D721Med (cell line): ENCODE measurements around the gene CCR7.
"Not testable (repeated sequence)": the region's sequence is repeated elsewhere in the genome, so short reads cannot be mapped to it uniquely, and the experiment has no call there.

Experiments used
- DNase-seq: peaks from one replicate; pipeline ENCODE4 v3.0.0; 2011; ENCODE audit warnings: low spot score; ENCODE audit not compliant: insufficient read length
- FAIRE-seq: peaks from 2 replicates; lab custom pipeline; 2011; peaks lifted over from hg19 to GRCh38; lab: Jason Lieb, UNC
- TF ChIP-seq, protein P1 (sequence below): IDR thresholded peaks from 2 replicates; pipeline ENCODE4 v1.5.1; 2012; ENCODE audit warnings: mild to moderate bottlenecking, control low read depth; ENCODE audit not compliant: insufficient read depth; ENCODE audit errors: missing control alignments

CCR7 gene

DNA sequence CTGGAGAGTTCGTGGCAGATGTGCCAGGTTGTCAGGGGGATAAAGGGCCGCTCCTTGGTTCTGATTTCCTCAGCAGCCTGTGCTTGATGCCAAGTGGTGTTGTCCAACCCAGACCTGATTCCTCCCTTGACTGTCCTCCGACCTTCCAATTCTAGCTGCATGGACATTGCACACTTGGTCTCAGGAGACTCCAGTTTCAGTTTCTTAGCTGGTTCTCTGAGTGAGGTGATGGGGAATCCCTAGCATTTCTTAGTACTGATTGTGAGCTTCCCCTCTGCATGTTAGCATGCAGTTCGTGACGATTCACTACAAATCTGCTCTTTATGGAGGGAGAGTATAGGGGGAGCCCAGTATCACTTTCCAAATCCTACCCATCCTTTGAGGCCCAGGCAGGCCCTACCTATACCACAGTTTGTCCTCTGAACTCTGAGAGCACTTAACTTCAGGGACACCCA, 12.4 kb upstream of the CCR7 start:
- no peak for DNase-seq
- TF ChIP-seq, protein P1, sequence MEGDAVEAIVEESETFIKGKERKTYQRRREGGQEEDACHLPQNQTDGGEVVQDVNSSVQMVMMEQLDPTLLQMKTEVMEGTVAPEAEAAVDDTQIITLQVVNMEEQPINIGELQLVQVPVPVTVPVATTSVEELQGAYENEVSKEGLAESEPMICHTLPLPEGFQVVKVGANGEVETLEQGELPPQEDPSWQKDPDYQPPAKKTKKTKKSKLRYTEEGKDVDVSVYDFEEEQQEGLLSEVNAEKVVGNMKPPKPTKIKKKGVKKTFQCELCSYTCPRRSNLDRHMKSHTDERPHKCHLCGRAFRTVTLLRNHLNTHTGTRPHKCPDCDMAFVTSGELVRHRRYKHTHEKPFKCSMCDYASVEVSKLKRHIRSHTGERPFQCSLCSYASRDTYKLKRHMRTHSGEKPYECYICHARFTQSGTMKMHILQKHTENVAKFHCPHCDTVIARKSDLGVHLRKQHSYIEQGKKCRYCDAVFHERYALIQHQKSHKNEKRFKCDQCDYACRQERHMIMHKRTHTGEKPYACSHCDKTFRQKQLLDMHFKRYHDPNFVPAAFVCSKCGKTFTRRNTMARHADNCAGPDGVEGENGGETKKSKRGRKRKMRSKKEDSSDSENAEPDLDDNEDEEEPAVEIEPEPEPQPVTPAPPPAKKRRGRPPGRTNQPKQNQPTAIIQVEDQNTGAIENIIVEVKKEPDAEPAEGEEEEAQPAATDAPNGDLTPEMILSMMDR = no peak
- FAIRE-seq = no peak

DNA sequence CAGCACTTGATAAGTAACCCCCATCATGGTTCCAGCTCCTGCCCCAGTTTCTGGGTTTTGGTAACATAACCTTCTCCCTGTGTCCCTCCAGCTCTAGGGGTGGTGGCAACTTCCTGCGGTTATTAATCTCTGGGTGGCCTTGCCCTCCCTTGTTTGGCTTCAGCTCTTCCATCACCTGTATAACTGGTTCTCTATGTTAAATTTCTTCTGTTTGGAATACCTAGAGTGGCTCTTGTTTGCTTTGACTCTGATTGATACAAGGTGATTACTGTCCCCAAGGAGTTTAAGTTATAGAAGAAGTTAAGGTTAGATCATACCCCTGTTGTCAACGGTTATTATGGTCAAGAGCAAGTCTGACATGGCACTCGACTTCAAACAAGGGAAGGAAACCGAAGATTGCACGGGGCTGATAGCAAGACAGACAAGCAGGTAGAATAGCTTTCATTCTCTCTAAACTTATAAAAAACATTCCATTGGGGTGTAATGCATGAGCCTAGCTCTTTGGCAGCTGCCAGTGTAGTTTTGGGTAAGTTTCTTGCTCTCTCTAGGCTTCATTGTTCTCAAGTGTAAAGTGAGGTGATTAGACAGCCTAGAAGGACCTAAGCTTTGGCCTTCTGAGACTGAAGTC, 11.0 kb upstream of the CCR7 start:
- no peak for FAIRE-seq

DNA sequence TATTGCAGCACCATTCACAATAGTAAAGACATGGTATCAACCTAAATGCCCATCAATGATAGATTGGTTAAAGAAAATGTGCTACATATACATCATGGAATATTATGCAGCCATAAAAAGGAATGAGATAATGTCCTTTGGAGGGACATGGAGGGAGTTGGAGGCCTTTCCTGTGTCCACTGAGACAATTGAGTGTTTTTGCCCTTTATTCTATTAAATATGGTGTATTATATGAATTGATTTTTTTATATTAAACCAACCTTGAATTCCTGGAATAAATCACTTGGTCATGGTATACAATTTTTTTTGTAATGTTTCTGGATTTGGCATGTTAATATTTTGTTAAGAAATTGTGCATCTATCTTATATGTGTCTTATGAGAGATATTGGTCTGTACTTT, 9.0 kb upstream of the CCR7 start:
- FAIRE-seq (no peak), DNase-seq (no peak)
- TF ChIP-seq, protein P1 = no peak

More for the DNA sequence above, 11.0 kb upstream of the CCR7 start:
- TF ChIP-seq, protein P1 = no peak
- DNase-seq = no peak

DNA sequence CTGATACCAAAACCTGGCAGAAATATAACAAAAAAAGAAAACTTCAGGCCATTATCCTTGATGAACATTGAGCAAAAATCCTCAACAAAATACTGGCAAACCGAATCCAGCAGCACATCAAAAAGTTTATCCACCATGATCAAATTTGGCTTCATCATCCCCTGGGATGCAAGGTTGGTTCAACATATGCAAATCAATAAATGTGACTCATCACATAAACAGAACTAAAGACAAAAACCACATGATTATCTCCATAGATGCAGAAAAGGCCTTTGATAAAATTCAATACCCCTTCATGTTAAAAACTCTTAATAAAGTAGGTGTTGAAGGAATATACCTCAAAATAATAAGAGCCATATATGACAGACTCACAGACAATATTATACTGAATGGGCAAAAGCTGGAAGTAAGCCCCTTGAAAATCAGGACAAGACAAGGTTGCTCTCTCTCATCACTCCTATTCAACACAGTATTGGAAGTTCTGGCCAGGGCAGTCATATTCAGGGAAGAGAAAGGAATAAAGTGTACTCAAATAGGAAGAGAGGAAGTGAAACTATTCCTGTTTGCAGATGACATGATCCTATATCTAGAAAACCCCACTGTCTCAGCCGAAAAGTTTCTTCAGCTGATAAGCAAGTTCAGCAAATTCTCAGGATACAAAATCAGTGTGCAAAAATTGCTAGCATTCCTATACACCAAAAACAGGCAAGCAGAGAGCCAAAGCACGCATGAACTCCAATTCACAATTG, 7.1 kb upstream of the CCR7 start:
- FAIRE-seq, DNase-seq: not testable (repeated sequence)

DNA sequence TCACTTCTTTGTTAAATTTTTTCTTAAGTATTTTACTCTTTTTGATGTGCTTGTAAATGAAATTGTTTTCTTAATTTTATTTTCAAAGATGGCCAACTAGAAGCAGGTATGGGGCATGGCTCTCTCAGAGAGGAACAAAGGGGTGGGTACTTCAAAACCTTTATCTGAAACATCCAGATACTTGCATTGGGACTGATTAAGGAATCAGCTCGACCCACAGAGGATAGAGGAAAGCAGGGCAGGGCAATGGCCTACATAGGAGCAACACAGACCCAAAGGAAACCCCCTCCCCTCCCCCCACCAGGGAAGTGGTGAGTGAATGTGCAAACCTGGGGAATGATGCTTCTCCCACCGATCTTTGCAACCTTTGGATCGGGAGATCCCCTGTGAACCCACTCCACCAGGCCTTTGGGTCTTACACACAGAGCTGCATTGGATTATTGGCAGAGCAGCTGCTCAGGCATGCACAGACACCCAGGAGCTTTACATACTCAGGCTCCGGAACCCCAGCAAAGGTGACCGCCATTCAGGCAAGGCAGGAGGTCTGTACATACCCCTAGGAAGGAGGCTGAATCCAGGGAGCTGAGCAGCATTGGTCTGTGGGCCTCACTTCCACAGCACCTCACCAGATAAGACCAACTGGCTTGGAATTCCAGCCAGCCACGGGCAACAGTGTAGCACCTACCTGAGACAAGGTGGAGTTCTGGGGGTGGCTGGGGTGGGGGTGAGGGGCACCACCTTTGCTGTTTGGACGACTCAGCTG, 3.0 kb upstream of the CCR7 start:
- no peak for DNase-seq
- FAIRE-seq = no peak
- TF ChIP-seq, protein P1 = no peak

DNA sequence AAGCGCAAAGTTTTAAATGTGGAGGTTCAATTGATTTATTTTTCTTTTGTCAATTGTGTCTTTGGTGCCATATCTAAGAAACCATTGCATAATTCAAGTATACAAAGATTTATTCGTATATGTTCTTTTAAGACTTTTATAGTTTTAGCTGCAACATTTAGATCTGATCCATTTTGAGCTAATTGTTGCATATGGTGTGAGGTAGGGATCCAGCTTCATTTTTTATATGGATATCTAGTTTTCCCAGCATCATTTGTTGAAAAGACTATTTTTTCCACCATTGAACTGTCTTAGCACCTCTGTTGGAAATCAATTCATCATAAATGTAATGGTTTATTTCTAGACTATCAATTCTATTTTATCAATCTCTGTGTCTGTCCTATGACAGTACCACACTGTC, 2.1 kb upstream of the CCR7 start:
- DNase-seq (no peak), FAIRE-seq (no peak)
- TF ChIP-seq, protein P1 = no peak

DNA sequence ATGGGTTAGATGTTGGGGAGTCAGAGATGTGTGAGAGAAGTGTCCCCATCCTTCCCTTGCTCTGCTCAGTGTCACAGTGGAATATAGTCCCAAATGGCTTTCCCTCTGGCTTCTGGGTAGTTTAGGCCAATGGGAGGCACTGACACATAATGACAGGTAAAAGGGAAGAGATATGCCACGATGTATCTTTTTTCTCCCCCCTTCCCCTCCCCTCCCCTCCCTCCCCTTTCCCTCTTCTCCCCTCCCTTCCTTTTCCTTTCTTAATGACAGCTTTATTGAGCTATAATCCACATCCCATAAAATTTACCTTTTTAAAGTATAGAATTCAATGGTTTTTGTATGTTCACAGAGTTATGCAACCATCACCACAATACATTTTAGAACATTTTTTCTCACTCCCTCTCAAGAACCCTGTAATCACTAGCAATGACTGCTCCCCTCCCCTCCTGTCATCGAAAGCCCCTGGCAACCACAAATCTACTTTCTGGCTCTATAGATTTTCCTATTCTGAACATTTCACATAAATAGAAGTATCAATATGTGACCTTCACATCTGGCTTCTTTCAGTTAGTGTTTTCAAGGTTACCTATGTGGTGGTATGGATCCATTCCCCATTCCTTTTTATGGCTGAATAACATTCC, 617 bp upstream of the CCR7 start:
- FAIRE-seq (no peak), DNase-seq (no peak)
- TF ChIP-seq, protein P1 = no peak
